ENCODE data around the gene HIVEP1.

Gene HIVEP1

DNA sequence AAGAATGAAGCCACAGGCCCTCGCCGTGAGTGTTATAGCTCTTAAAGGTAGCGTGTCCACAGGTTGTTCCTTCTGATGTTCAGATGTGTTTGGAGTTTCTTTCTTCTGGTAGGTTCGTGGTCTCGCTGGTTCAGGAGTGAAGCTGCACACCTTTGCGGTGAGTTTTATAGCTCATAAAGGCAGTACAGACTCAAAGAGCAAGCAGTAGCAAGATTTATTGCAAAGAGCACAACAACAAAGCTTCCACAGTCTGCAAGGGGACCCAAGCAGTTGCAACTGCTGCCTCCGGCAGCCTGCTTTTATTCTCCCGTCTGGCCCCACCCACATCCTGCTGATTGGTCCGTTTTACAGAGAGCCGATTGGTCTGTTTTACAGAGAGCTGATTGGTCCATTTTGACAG is 5.2 kb downstream of the HIVEP1 start:
- DNase-seq (ENCODE audit: low read depth) = no peak
- no peak overlapping the region for H3K4me3 ChIP-seq (replicated peaks; ENCODE audit: low read depth, low read length)
- TF ChIP-seq, protein P1, sequence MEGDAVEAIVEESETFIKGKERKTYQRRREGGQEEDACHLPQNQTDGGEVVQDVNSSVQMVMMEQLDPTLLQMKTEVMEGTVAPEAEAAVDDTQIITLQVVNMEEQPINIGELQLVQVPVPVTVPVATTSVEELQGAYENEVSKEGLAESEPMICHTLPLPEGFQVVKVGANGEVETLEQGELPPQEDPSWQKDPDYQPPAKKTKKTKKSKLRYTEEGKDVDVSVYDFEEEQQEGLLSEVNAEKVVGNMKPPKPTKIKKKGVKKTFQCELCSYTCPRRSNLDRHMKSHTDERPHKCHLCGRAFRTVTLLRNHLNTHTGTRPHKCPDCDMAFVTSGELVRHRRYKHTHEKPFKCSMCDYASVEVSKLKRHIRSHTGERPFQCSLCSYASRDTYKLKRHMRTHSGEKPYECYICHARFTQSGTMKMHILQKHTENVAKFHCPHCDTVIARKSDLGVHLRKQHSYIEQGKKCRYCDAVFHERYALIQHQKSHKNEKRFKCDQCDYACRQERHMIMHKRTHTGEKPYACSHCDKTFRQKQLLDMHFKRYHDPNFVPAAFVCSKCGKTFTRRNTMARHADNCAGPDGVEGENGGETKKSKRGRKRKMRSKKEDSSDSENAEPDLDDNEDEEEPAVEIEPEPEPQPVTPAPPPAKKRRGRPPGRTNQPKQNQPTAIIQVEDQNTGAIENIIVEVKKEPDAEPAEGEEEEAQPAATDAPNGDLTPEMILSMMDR (IDR thresholded peaks at IDR 0.05; ENCODE audit: low read length, missing control alignments) = no peak

DNA sequence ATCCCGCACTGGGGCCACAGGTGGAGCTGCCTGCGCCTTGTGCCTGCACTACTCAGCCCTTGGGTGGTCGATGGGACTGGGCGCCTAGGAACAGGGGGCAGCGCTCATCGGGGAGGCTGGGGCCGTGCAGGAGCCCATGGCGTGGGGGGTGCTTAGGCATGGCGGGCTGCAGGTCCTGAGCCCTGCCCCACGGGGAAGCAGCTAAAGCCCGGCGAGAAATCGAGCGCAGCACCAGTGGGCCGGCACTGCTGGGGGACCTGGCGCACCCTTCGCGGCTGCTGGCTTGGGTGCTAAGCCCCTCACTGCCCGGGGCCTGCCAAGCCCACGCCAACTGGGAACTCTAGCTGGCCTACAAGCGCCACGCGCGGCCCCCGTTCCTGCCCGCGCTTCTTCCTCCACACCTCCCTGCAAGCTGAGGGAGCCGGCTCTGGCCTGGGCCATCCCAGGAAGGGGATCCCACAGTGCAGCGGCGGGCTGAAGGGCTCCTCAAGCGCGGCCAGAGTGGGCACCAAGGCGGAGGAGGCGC is 5.8 kb downstream of the HIVEP1 start:
- no peak for DNase-seq (ENCODE audit: low read depth)
- TF ChIP-seq, protein P1 (IDR thresholded peaks at IDR 0.05; ENCODE audit: low read length, missing control alignments) = no peak
- H3K4me3 ChIP-seq (replicated peaks; ENCODE audit: low read depth, low read length) = no peak overlapping the region

DNA sequence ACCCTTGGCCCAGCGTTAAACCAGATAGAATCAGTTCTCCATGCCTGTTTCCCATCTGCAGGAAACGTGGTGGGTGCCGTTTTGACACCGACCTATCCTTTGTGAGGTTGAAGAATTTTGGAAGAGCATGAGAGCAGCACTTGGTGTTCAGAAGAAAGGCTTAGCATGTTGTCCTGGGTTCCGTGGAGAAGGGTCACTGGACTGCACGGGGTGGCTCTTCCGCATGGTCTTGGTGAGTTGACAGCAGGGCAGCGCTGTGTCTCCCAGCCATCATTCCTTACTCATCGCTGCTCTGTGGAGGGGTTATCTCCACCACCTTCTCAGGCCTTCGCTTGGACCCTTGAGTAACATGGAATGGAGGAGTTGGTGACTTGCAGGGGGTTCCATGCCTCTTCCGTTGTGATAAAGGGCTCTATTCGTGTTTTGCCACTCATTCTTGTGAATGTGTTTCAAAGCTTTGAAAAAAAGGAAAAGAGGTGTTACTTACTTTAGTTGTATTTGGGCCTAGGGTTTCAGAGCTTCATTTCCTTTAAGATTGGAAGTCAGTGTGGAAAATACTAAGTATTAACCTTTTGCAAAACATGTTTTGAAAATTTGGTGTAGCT is 8.2 kb downstream of the HIVEP1 start:
- DNase-seq (ENCODE audit: low read depth) = no peak
- H3K4me3 ChIP-seq (replicated peaks; ENCODE audit: low read depth, low read length) = no peak overlapping the region
- TF ChIP-seq, protein P1 (IDR thresholded peaks at IDR 0.05; ENCODE audit: low read length, missing control alignments) = no peak

DNA sequence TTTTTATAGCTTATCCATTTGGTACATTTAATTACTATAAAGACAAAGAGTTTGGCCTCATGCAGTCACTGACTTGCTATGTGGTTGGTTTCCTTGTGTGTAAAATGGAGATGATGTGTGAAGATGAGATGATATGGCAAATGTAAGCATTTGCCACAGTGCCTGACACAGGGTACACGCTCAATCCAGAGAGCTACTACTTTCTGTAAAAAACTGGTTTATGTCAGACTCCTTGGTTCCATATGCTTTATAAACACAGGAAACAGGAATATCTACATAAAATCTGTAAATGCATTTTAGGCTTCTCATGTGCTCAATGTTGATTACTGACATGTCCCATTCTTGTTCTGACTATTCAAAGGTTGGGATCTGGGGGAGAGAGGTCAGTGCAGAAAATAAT is 10.4 kb downstream of the HIVEP1 start:
- DNase-seq (ENCODE audit: low read depth) = no peak
- no peak overlapping the region for H3K4me3 ChIP-seq (replicated peaks; ENCODE audit: low read depth, low read length)
- TF ChIP-seq, protein P1 (IDR thresholded peaks at IDR 0.05; ENCODE audit: low read length, missing control alignments) = no peak

DNA sequence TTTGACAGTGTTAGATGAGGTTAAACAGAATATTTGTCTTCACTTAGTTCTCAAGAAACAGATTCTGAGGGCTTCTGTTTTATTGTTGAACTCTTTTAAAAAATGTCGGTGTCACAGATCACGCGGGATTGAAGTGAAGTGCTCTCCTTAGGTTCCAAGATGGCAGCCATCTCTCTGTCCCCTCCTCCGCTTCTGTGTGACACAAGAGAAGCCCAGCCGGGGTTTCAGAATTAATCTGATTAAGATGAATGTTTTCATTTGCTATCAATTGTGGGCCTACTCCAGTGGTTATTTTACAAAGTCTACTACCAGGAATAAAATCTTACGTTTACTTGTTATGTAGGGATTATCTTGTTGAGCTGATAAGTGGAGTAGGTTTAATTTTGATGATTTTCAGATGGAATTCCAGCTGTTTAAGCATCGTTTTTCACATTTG is 10.9 kb downstream of the HIVEP1 start:
- no peak overlapping the region for H3K4me3 ChIP-seq (replicated peaks; ENCODE audit: low read depth, low read length)
- TF ChIP-seq, protein P1 (IDR thresholded peaks at IDR 0.05; ENCODE audit: low read length, missing control alignments) = no peak
- DNase-seq (ENCODE audit: low read depth) = no peak

DNA sequence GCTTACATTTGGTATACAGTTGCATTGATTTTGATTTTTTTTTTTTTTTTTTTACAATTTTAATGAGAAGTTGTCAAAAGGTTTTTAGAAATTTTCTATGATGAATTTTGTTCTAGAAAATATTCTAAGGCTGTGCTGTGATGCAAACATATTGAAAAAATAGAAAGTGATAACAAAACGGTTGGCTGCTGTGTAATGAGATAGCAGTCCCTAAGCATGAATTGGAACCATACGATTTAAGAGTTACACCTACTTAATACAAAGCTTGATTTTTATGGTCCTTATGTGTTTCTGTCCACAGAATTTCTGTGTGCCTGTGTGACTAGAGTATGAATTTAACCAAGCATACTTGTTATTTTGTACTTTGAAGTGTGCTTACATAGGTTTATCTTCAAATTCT is 12.1 kb downstream of the HIVEP1 start:
- no peak overlapping the region for H3K4me3 ChIP-seq (replicated peaks; ENCODE audit: low read depth, low read length)
- DNase-seq (ENCODE audit: low read depth) = no peak
- TF ChIP-seq, protein P1 (IDR thresholded peaks at IDR 0.05; ENCODE audit: low read length, missing control alignments) = no peak

Data from fibroblast of pulmonary artery (primary cell).